IMR-90 (cell line): ENCODE data around the gene USP24.

Source experiments
- CTCF ChIP-seq: conservative IDR thresholded peaks from 2 replicates; pipeline ENCODE4 v1.5.1; 2012; ENCODE audit warnings: mild to moderate bottlenecking, low read depth, low read length, improper control_type of control experiment
- MAFK ChIP-seq: IDR thresholded peaks from 2 replicates; pipeline ENCODE4 v1.6.1; 2012; ENCODE audit warnings: low read depth, low read length, improper control_type of control experiment
- MXI1 ChIP-seq: IDR thresholded peaks from 2 replicates; pipeline ENCODE4 v1.6.1; 2012; ENCODE audit warnings: low read depth, mild to moderate bottlenecking, low read length, moderate library complexity, borderline replicate concordance
- NFE2L2 ChIP-seq: fragments of 150-350 bp; IDR thresholded peaks from 2 replicates; pipeline ENCODE4 v1.6.1; 2016; ENCODE audit warnings: low read depth, mild to moderate bottlenecking, low read length
- POLR2A ChIP-seq: IDR thresholded peaks from 2 replicates; pipeline ENCODE4 v1.6.1; 2012; ENCODE audit warnings: mild to moderate bottlenecking, low read depth, low read length
- RFX5 ChIP-seq: IDR thresholded peaks from 2 replicates; pipeline ENCODE4 v1.8.0; 2012; ENCODE audit warnings: low read depth, mild to moderate bottlenecking, low read length, moderate library complexity
- USF2 ChIP-seq: fragments of 150-350 bp; IDR thresholded peaks from 2 replicates; pipeline ENCODE4 v1.6.1; 2017; ENCODE audit warnings: mild to moderate bottlenecking, antibody characterized with exemption, low read length, low read depth

- TF ChIP-seq CTCF: no peak
- no peak for TF ChIP-seq USF2
- TF ChIP-seq POLR2A: no peak
- no peak for TF ChIP-seq MXI1
- no peak for TF ChIP-seq MAFK
- TF ChIP-seq RFX5: no peak
- no peak for TF ChIP-seq NFE2L2
These were observed 31.2 kb upstream of the USP24 start for GRCh38 chr1:55246331-55246730.
